AG04450 (cell line): ENCODE results near the gene ANO6. TPM values are rescaled to one million over a fixed set of nuclear protein-coding genes. Genes with fewer than 3 reads are reported as not detected.

Source experiments
- CTCF ChIA-PET: fragments of 300-600, 350-600 bp; formaldehyde crosslinking; extraction: SDS; loops from one replicate; lab custom pipeline; 2022; ENCODE audit warnings: antibody characterized with exemption, inconsistent platforms; lab: Charles Lee
- POLR2A ChIA-PET: fragments of 350-600 bp; formaldehyde crosslinking; extraction: SDS; loops from one replicate; lab custom pipeline; 2021; ENCODE audit warnings: antibody characterized with exemption, inconsistent platforms; lab: Yijun Ruan, JAX
- DNase-seq: peaks from one replicate; pipeline ENCODE4 v3.0.0-alpha.2; 2011; ENCODE audit warnings: low read depth, low spot score
- H3K27ac ChIP-seq: one replicate; pipeline ENCODE4 v1.5.1; 2012; ENCODE audit warnings: low read depth, low read length, control low read depth
- H3K27me3 ChIP-seq: one replicate; pipeline ENCODE4 v1.6.0; 2012; ENCODE audit warnings: low read length; ENCODE audit not compliant: control insufficient read depth, insufficient read depth
- H3K4me3 ChIP-seq: 2 replicates; pipeline ENCODE4 v1.5.1; 2011; ENCODE audit warnings: mild to moderate bottlenecking, low read depth, low read length, control low read depth
- H3K9me3 ChIP-seq: 2 replicates; pipeline ENCODE4 v1.5.1; 2012; ENCODE audit warnings: low read length; ENCODE audit not compliant: control insufficient read depth, insufficient read depth
- polyA plus RNA-seq: library from polyadenylated mRNA; depleted of rRNA; stranded (reverse); fragments of >200 nt; gene quantifications from 2 replicates; pipeline ENCODE4 v1.2.3, GENCODE V29; 2011
- TF ChIP-seq, protein P1 (sequence below): IDR thresholded peaks from 2 replicates; pipeline ENCODE4 v1.5.1; 2011; ENCODE audit warnings: low read depth, low read length, control low read depth, inconsistent platforms

Gene ANO6
- polyA plus RNA-seq, 1 experiment: 51.9 TPM

DNA sequence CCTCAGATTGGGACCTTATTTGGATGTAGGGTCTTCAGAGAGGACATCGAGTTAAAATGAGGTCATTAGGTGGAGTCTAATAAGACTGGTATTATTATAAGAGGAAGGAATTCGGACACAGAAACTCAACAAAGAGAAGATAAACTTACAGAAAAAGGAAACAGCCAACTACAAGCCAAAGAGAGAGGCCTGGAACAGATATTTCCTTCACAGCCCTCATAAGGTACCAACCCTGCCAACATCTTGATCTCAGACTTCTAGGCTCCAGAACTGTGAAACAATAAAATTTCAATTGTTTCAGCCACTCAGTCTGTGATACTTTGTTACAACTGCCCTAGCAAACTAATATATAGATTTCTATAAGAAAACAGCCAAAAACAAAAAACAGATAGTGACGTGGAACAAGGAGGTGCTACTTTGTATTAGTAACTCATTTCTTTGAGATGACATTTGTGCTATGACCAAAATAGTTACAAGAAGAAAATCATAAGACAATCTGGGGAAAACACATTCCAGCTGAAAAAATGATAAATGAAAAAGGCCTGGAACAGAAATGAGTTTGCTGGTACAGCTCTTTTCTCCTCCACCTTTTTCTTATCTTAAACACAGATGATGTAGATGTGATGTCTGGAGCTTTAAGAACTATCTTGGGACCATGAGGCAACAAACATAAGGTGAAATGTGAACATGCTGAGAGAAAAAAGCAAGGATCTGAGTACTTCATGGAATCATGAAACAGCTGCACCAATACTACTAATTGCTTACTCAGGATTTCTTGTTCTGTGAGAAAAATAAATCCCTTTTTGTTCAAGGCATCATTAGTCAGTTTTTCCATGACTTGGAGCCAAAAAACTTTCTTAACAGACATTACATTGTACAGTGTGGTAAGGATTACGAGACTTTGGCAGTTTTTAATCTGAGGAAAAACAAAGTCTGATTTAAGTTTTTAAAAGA, 243.2 kb downstream of the ANO6 start:
- DNase-seq: no peak
- Histone ChIP-seq H3K4me3 (no peak overlapping the region), H3K27me3 (peaks cover 4% of the 10 kb centered on the region), H3K9me3 (no peaks in the 10 kb centered on the region), H3K27ac (no peak overlapping the region)
- POLR2A ChIA-PET: no interaction called here
- CTCF ChIA-PET: no interaction called here
- TF ChIP-seq, protein P1, sequence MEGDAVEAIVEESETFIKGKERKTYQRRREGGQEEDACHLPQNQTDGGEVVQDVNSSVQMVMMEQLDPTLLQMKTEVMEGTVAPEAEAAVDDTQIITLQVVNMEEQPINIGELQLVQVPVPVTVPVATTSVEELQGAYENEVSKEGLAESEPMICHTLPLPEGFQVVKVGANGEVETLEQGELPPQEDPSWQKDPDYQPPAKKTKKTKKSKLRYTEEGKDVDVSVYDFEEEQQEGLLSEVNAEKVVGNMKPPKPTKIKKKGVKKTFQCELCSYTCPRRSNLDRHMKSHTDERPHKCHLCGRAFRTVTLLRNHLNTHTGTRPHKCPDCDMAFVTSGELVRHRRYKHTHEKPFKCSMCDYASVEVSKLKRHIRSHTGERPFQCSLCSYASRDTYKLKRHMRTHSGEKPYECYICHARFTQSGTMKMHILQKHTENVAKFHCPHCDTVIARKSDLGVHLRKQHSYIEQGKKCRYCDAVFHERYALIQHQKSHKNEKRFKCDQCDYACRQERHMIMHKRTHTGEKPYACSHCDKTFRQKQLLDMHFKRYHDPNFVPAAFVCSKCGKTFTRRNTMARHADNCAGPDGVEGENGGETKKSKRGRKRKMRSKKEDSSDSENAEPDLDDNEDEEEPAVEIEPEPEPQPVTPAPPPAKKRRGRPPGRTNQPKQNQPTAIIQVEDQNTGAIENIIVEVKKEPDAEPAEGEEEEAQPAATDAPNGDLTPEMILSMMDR: no peak

- H3K27ac ChIP-seq: no peak overlapping the region
- POLR2A ChIA-PET: no interaction called here
- no peak overlapping the region for H3K4me3 ChIP-seq
- CTCF ChIA-PET: interaction anchor here (2.4 kb wide), 1 partner anchor 82 kb away, joined by 5 read pairs; no protein-coding TSS in a partner anchor
- peaks cover 4% of the 10 kb centered on the region for H3K27me3 ChIP-seq
- TF ChIP-seq, protein P1: no peak
- no peaks in the 10 kb centered on the region for H3K9me3 ChIP-seq
- DNase-seq: no peak
Measured at GRCh38 chr12:45462506-45462905, 246.6 kb downstream of the ANO6 start.

DNA sequence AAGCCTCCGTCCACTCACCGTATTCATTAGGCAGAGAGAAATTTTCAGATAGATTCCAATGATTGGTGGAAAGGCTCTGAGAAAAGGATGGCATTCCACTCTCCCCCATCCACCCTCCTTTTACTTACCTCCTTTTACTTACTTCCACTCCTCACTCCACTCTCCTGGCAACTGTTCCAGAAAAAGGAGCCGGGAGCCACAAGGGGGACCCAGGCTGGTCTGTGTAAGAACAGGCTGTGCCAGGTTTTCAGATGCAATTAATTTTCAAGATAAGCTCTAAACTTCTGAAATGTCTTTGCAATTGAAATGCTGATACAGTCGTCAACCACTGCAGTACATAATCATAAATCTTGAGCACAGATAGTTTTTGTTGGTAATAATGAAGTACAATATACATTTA, 248.8 kb downstream of the ANO6 start:
- no peak overlapping the region for H3K27ac ChIP-seq
- TF ChIP-seq, protein P1: peak; percentile 27
- no peak overlapping the region for H3K4me3 ChIP-seq
- CTCF ChIA-PET: interaction anchor here (0.6 kb wide), 1 partner anchor 345 kb away, joined by 5 read pairs; no protein-coding TSS in a partner anchor
- peaks cover 4% of the 10 kb centered on the region for H3K27me3 ChIP-seq
- DNase-seq: no peak
- POLR2A ChIA-PET: no interaction called here
- no peaks in the 10 kb centered on the region; the same call in 1 of the 2 replicates for H3K9me3 ChIP-seq

GRCh38 chr12:45468751-45469615, 253.1 kb downstream of the ANO6 start:
- Histone ChIP-seq H3K27ac (no peak overlapping the region), H3K9me3 (no peaks in the 10 kb centered on the region; the same call in 1 of the 2 replicates), H3K4me3 (no peak overlapping the region), H3K27me3 (peaks cover 2% of the 10 kb centered on the region)
- DNase-seq: no peak
- CTCF ChIA-PET: no interaction called here
- POLR2A ChIA-PET: no interaction called here
- TF ChIP-seq, protein P1: no peak
